GM23248 (cell line): ENCODE results near the gene WDR49. TPM values are rescaled to one million over a fixed set of nuclear protein-coding genes. Genes with fewer than 3 reads are reported as not detected.
A peak's percentile ranks its signal among the peaks of the same experiment; 100 is the strongest.

Experiments used
- DNase-seq: peaks from one replicate; pipeline ENCODE4 v3.0.0-alpha.2; 2015
- H2AFZ ChIP-seq: fragments of 200-600 bp; sonication (generic); 2 replicates; pipeline ENCODE4 v1.6.1; 2016; ENCODE audit warnings: antibody characterized with exemption
- H3F3A ChIP-seq: fragments of 200-600 bp; sonication (generic); 2 replicates; pipeline ENCODE4 v1.6.1; 2016; ENCODE audit warnings: mild to moderate bottlenecking, antibody characterized with exemption, mixed run types; ENCODE audit not compliant: insufficient read depth
- H3K27ac ChIP-seq: fragments of 200-600 bp; sonication (generic); 2 replicates; pipeline ENCODE4 v1.5.1; 2016; ENCODE audit warnings: mild to moderate bottlenecking
- H3K27me3 ChIP-seq: fragments of 200-600 bp; sonication (generic); replicated peaks from 2 replicates; pipeline ENCODE4 v1.6.1; 2016; ENCODE audit warnings: mild to moderate bottlenecking; ENCODE audit not compliant: insufficient read depth
- H3K36me3 ChIP-seq: fragments of 200-600 bp; sonication (generic); 2 replicates; pipeline ENCODE4 v1.6.1; 2016; ENCODE audit warnings: low read depth, mild to moderate bottlenecking
- H3K4me1 ChIP-seq: fragments of 200-600 bp; sonication (generic); 2 replicates; pipeline ENCODE4 v1.6.1; 2016; ENCODE audit warnings: mild to moderate bottlenecking; ENCODE audit not compliant: insufficient read depth
- H3K4me2 ChIP-seq: fragments of 200-600 bp; sonication (generic); one replicate; pipeline ENCODE4 v1.6.1; 2016; ENCODE audit warnings: mild to moderate bottlenecking; ENCODE audit not compliant: unreplicated experiment
- H3K4me3 ChIP-seq: fragments of 200-600 bp; sonication (generic); 2 replicates; pipeline ENCODE4 v1.5.1; 2016; ENCODE audit warnings: mild to moderate bottlenecking
- H3K79me2 ChIP-seq: fragments of 200-600 bp; sonication (generic); 2 replicates; pipeline ENCODE4 v1.6.1; 2016; ENCODE audit warnings: mild to moderate bottlenecking; ENCODE audit not compliant: insufficient read depth
- H3K9ac ChIP-seq: fragments of 200-600 bp; sonication (generic); 2 replicates; pipeline ENCODE4 v1.6.1; 2016; ENCODE audit warnings: mild to moderate bottlenecking
- H3K9me2 ChIP-seq: fragments of 200-600 bp; sonication (generic); 2 replicates; pipeline ENCODE4 v1.6.1; 2016; ENCODE audit warnings: mixed run types, mild to moderate bottlenecking, moderate library complexity; ENCODE audit not compliant: insufficient read depth
- H3K9me3 ChIP-seq: fragments of 200-600 bp; sonication (generic); one replicate; pipeline ENCODE4 v1.6.1; 2017; ENCODE audit warnings: low read depth
- H4K20me1 ChIP-seq: fragments of 200-600 bp; sonication (generic); 2 replicates; pipeline ENCODE4 v1.6.0; 2016; ENCODE audit not compliant: insufficient read depth
- EZH2 ChIP-seq: fragments of 200-600 bp; sonication (generic); IDR thresholded peaks from 2 replicates; pipeline ENCODE4 v1.6.1; 2018; ENCODE audit warnings: antibody characterized with exemption, mild to moderate bottlenecking; ENCODE audit not compliant: insufficient read depth, poor library complexity, severe bottlenecking
- EZH2phosphoT487 ChIP-seq: fragments of 200-600 bp; sonication (generic); IDR thresholded peaks from 2 replicates; pipeline ENCODE4 v1.6.1; 2018; ENCODE audit warnings: antibody characterized with exemption, moderate library complexity, mild to moderate bottlenecking, low read depth; ENCODE audit not compliant: insufficient read depth
- WGBS, 2 experiments: methylation state at CpG; one replicate each; pipeline ENCODE4 v1.1.6; 2015 to 2017; ENCODE audit warnings: low lambda C conversion rate in 2 of 2, low coverage in 1 of 2; ENCODE audit errors: missing lambda C conversion rate in 2 of 2; 5-methylcytosine and 5-hydroxymethylcytosine counted together
- in situ Hi-C: fragments of 300-500 bp; cut with MboI; formaldehyde crosslinking; loops from 2 replicates; pipeline ENCODE4 v1.15.0; 2020
- polyA plus RNA-seq: library from polyadenylated mRNA; unstranded; fragments of >200 nt; fragmentation: Nextera tagmentation; extraction: Ambion mirVana; gene quantifications from 2 replicates; pipeline ENCODE4 v1.2.1, GENCODE V29; 2016
- total RNA-seq: library from RNA; depleted of rRNA; stranded (reverse); fragments of >200 nt; shearing (Covaris generic); gene quantifications from 2 replicates; pipeline ENCODE4 v1.2.3, GENCODE V29; 2014

WDR49 gene
- total and polyA plus RNA-seq, 2 experiments from 2014 or later: not detected

- H3K9me3 ChIP-seq: no peaks in the 10 kb centered on the region
- H3K79me2 ChIP-seq: no peaks in the 10 kb centered on the region
- no peaks in the 10 kb centered on the region for H3K36me3 ChIP-seq
- no peak for TF ChIP-seq EZH2
- TF ChIP-seq EZH2phosphoT487: no peak
- in situ Hi-C loops: no loop called here
- no peak overlapping the region for H2AFZ ChIP-seq
- no peaks in the 10 kb centered on the region for H3F3A ChIP-seq
- H4K20me1 ChIP-seq: no peaks in the 10 kb centered on the region
- H3K9me2 ChIP-seq: no peaks in the 10 kb centered on the region
- H3K27me3 ChIP-seq: no peaks in the 10 kb centered on the region
- no peak overlapping the region for H3K4me2 ChIP-seq
- no peak overlapping the region for H3K9ac ChIP-seq
- H3K4me3 ChIP-seq: no peak overlapping the region
- no peak for DNase-seq
- no peaks in the 10 kb centered on the region for H3K4me1 ChIP-seq
- H3K27ac ChIP-seq: no peak overlapping the region
- 24 to 28% methylated on average over 3 of the region's 3 CpGs for WGBS, 2 experiments
Measured at GRCh38 chr3:167501941-167502340, 151.8 kb downstream of the WDR49 start.

- no peaks in the 10 kb centered on the region for H3K9me3 ChIP-seq
- no peak for DNase-seq
- WGBS, 2 experiments: 49 to 58% methylated on average over 7 of the region's 7 CpGs
Measured at GRCh38 chr3:167497903-167498302, 155.8 kb downstream of the WDR49 start.

GRCh38 chr3:167493244-167493643 lies 160.5 kb downstream of the WDR49 start:
- Histone ChIP-seq H3K9ac (no peak overlapping the region), H3K4me3 (no peak overlapping the region)
- DNase-seq: peak; percentile 2

More at GRCh38 chr3:167497903-167498302, 155.8 kb downstream of the WDR49 start:
- Histone ChIP-seq H3K4me2 (no peak overlapping the region), H3F3A (no peaks in the 10 kb centered on the region), H2AFZ (no peak overlapping the region), H3K27ac (no peak overlapping the region), H3K79me2 (no peaks in the 10 kb centered on the region), H3K4me3 (no peak overlapping the region), H3K27me3 (no peaks in the 10 kb centered on the region), H3K36me3 (no peaks in the 10 kb centered on the region), H3K9ac (no peak overlapping the region), H4K20me1 (no peaks in the 10 kb centered on the region), H3K4me1 (no peaks in the 10 kb centered on the region), H3K9me2 (no peaks in the 10 kb centered on the region)
- in situ Hi-C loops: no loop called here
- no peak for TF ChIP-seq EZH2
- TF ChIP-seq EZH2phosphoT487: no peak

GRCh38 chr3:167491621-167492020 lies 162.1 kb downstream of the WDR49 start:
- H4K20me1 ChIP-seq: no peaks in the 10 kb centered on the region
- in situ Hi-C loops: no loop called here
- H3K4me1 ChIP-seq: no peaks in the 10 kb centered on the region
- no peaks in the 10 kb centered on the region for H3K79me2 ChIP-seq
- no peak overlapping the region for H3K4me2 ChIP-seq
- no peak for TF ChIP-seq EZH2phosphoT487
- no peak for TF ChIP-seq EZH2
- no peak overlapping the region for H2AFZ ChIP-seq
- H3K36me3 ChIP-seq: no peaks in the 10 kb centered on the region
- H3K4me3 ChIP-seq: no peak overlapping the region
- no peaks in the 10 kb centered on the region for H3F3A ChIP-seq
- no peak for DNase-seq
- no peaks in the 10 kb centered on the region for H3K9me3 ChIP-seq
- H3K9me2 ChIP-seq: no peaks in the 10 kb centered on the region
- no peak overlapping the region for H3K27ac ChIP-seq
- no peaks in the 10 kb centered on the region for H3K27me3 ChIP-seq
- no peak overlapping the region for H3K9ac ChIP-seq

More at GRCh38 chr3:167493244-167493643, 160.5 kb downstream of the WDR49 start:
- H3K4me2 ChIP-seq: no peak overlapping the region
- H3K27ac ChIP-seq: no peak overlapping the region
- no peaks in the 10 kb centered on the region for H3K27me3 ChIP-seq
- WGBS, 2 experiments: 14 to 29% methylated on average over 3 of the region's 3 CpGs
- no peak for TF ChIP-seq EZH2phosphoT487
- TF ChIP-seq EZH2: no peak
- no peaks in the 10 kb centered on the region for H3K36me3 ChIP-seq
- no peaks in the 10 kb centered on the region for H3K9me3 ChIP-seq
- in situ Hi-C loops: no loop called here
- no peak overlapping the region for H2AFZ ChIP-seq
- no peaks in the 10 kb centered on the region for H3F3A ChIP-seq
- no peaks in the 10 kb centered on the region for H3K9me2 ChIP-seq
- no peaks in the 10 kb centered on the region for H3K79me2 ChIP-seq
- H4K20me1 ChIP-seq: no peaks in the 10 kb centered on the region
- no peaks in the 10 kb centered on the region for H3K4me1 ChIP-seq

- H3F3A ChIP-seq: no peaks in the 10 kb centered on the region
- H3K9me2 ChIP-seq: no peaks in the 10 kb centered on the region
- no peak for TF ChIP-seq EZH2phosphoT487
- no peak for TF ChIP-seq EZH2
- no peaks in the 10 kb centered on the region for H3K9me3 ChIP-seq
- H3K9ac ChIP-seq: no peak overlapping the region
- no peaks in the 10 kb centered on the region for H3K79me2 ChIP-seq
- H3K36me3 ChIP-seq: no peaks in the 10 kb centered on the region
- in situ Hi-C loops: no loop called here
- DNase-seq: no peak
- no peak overlapping the region for H2AFZ ChIP-seq
- H3K27ac ChIP-seq: no peak overlapping the region
- H3K4me2 ChIP-seq: no peak overlapping the region
- no peak overlapping the region for H3K4me3 ChIP-seq
- no peaks in the 10 kb centered on the region for H3K27me3 ChIP-seq
- 3 to 4% methylated on average over 1 of the region's 1 CpG for WGBS, 2 experiments
- H4K20me1 ChIP-seq: no peaks in the 10 kb centered on the region
- no peaks in the 10 kb centered on the region for H3K4me1 ChIP-seq
Measured at GRCh38 chr3:167489571-167489970, 164.2 kb downstream of the WDR49 start.
